ENCODE data around the gene GLRB.
"Not testable (repeated sequence)": the region's sequence is repeated elsewhere in the genome, so short reads cannot be mapped to it uniquely, and the experiment has no call there.

The GLRB gene

GRCh38 chr4:157141976-157142375 is 66.0 kb downstream of the GLRB start:
- DNase-seq: no peak

DNA sequence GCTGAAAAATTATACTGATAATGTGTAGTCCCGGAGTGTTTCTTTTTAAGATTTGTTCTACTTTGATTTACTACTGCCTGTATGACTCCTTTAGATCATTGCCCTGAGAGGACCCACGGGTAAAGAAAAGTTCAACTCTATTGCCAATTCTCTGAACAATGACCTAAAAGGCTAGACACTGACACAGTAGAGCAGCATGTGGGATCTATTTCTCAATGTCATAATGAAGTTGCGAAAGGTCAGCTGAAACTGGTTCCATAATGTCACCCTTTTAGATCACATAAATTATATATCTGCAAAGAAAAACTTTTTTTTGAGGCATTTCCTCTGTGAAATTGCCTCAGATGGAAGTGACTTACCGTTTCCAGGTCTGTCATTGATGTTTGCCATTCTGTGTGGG is 67.4 kb downstream of the GLRB start:
- no peak for DNase-seq

DNA sequence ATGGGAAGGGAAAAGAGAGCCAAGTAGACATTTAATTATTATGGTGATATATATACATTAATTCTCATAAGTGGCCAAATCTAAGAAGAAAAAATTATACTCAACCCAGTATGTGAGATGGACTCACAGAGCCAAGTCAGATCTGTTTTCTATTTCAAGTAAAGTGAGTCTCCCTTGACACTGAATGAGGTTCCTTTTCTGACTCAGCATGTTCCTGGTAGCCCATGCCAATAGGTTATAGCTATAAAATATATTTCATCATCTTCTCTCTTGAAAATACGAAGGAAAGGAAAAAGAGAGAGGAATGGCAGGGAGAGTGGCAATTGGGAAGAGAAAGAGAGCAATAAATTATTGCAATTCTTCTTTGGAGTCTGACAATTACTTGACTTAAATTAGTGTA is 75.8 kb downstream of the GLRB start:
- DNase-seq: no peak

DNA sequence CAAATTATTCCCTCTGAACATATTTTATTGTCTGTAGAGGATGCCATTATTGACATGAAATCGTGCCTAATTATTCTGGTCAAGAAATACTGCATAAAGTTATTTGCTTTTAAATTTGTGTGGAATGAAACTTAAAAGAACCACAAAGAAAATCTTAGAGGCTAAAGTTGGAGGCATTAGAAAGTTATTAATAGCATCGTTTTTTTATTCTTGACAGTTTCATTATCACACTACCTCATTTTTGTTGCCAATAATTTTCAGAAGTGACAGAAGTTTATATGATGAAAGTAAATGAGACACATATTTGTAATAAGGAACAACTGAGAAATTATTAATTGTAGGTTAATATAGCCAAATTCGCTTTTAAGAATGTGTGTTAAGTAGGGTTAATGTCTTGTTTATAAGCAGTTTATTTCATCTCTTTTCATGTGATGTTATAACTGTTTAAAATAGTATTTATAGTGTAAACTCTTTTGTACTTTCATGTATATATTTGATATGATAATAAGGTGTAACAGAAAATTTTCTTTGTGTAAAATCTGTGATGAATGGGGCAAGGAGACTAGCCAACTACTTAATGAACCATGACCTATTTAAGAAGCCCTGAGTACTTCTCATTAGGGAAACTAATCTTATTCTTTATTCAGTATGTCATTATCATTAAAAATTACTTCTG is 90.1 kb downstream of the GLRB start:
- no peak for DNase-seq

DNA sequence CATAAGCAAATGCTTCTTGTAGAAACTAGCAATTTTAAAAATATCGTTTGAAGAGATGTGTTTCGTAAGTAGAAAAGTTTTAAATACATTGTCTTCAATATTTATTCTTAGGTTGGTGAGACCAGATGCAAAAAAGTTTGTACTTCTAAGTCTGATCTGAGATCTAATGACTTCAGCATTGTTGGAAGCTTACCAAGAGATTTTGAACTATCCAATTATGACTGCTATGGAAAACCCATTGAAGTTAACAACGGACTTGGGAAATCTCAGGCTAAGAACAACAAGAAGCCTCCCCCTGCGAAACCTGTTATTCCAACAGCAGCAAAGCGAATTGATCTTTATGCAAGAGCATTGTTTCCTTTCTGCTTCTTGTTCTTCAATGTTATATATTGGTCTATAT is 94.4 kb downstream of the GLRB start:
- DNase-seq: no peak

DNA sequence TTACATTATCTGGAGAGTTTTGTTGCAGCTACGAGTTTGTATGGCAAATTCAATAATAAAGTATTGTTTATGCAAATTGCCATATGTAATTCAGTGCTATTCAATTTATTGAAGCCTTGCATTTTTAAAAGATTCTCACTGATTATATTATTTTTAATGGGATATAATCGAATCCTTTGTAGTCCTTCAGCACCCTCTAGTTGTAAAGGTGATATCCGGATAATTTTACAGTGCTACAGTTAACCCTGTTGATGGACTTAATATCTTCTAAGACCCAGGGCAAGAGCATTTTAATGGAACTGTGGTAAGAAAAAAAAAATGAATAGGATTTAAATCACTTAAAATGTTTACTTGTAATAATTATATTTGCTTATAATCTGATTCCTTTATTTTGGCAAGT is 96.1 kb downstream of the GLRB start:
- DNase-seq: no peak

DNA sequence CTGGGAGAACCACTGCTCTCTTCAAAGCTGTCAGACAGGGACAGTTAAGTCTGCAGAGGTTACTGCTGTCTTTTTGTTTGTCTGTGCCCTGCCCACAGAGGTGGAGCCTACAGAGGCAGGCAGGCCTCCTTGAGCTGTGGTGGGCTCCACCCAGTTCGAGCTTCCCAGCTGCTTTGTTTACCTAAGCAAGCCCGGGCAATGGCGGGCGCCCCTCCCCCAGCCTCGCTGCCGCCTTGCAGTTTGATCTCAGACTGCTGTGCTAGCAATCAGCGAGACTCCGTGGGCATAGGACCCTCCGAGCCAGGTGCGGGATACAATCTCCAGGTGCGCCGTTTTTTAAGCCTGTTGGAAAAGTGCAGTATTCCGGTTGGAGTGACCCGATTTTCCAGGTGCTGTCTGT is 104.3 kb downstream of the GLRB start:
- not testable (repeated sequence) for DNase-seq

DNA sequence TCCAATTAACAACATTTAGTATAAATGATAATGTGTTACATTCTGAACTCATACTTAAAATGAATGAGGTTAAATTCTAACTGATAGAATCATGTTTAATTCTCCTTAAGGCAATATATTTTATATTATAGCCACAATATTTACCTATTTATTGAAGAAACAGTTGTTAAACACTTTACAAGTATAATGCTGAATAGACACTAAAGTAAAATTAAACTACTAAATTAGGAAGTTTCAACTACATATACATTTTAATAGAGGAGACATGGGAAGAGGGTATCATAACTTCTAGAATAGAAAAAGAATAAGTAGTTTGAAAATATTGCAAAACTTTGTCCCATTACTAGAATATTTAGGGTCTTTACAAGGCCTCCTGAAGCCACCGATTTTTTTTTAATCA is 108.3 kb downstream of the GLRB start:
- DNase-seq: no peak

DNA sequence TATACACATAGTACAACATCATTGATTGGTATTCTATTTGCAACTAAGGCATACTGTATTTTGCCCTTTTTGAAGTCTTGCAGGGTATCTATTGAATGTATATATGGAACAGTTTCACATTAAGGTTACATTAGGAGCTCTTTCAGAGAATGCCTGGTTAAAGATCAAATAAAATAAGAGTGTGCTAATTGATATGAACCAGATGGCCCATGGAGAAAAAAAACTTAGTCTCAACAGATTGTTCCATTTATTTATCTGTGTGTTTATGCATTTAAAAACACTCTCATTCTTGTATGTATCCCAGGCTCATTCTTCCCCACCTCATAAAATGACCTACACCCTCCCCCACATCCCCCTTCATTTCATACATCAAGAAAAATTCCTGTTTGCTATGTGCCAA is 109.4 kb downstream of the GLRB start:
- no peak for DNase-seq

DNA sequence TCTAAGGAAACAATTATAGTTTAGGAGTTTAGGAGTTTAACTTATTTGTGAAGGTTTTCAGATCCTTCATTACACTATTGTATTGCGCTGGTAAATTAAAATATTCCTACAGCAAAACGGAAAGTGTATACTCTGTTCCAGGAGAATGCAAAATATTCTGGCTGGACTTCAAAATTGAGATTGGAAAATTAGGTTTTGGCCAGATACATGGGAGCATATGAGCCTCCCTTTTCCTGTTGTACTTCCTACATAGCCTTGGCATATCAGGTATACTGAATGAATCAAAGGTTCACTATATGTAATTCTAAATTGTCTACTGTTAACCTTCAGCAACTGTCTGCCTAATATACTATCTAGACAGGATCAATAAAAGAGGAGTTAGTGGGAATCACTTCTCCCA is 119.4 kb downstream of the GLRB start:
- no peak for DNase-seq

GRCh38 chr4:157196046-157196445 is 120.1 kb downstream of the GLRB start:
- no peak for DNase-seq

DNA sequence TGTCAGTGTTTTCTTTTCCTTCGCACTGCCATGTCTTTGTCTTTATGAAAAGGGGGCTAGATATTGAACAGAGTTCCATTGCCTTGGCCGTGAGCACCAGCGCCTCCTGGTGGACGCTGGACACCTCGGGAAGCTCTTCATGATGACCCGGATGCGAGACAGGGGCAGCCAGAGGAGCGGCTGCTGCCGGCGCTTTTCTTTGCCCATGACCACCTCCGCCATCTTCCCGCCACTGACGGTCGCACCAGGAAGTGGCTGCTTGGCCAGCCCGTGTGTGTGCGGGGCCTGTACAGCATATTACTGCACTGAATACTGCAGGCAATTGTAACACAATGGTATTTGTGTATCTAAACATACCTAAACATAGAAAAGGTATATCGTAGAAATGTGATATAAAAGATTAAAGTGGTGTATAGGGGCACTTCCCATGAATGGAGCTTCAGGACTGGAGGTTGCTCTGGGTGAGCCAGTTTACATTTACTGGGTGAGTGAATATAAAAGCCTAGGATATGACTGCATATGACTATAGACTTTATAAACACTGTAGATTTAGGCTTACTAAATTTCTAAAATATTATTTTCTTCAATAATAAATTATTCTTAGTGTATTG is 128.8 kb downstream of the GLRB start:
- peak in 1 of 2 donors; percentile 5 for DNase-seq

- no peak for DNase-seq
Measured at GRCh38 chr4:157217708-157218107, 141.8 kb downstream of the GLRB start.

DNA sequence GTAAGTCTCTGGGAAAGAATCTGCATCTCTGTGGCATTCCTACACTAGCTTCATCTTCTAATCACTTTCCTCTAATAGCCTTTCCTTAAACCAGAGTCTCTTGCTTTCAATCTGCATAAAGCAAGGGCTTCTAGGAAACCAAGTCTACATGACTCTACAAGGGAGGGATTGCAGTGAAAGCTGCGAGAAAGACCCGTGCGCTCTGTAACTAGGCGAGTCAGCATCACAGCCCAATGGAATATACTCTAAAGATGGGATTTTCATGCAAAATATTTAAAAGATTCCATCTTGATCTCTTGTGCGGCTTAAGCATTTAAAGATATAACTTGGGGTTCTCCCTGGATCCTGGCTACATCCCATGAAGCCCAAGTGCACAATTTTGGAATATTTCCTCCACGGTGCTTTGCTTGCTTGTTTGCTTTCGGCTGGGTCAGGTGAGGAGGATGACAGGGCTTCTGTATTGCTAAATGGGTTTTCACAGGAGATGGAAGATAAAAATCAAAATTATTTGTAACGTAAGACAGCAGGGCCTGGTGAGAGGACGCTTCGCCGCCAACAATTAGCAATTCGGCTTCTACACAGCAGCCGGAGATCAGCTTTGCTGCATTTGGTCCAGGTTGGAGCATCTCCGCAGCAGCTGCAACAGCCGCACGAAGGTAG is 143.9 kb downstream of the GLRB start:
- DNase-seq: no peak

- DNase-seq: no peak
Measured at GRCh38 chr4:157220371-157220881, 144.5 kb downstream of the GLRB start, which contains the start of gene GRIA2. Gene GRIA2, plus strand, starts transcription at chr4:157220728. Its CDS starts 315 bp downstream, at chr4:157221043.

- no peak for DNase-seq
Measured at GRCh38 chr4:157221426-157221894, 145.5 kb downstream of the GLRB start.
